H1 (cell line): ENCODE measurements around the gene TSPAN17. TPM values are rescaled to one million over a fixed set of nuclear protein-coding genes. Genes with fewer than 3 reads are reported as not detected.
A peak's percentile ranks its signal among the peaks of the same experiment; 100 is the strongest.

ENCODE experiments used
- CTCF ChIA-PET: fragments of 300-600 bp; sonication (Branson Sonifier 250); formaldehyde crosslinking; loops from one replicate; lab custom pipeline; 2021; ENCODE audit not compliant: partially characterized antibody; lab: Charles Lee
- POLR2A ChIA-PET: fragments of 300-600 bp; sonication (Branson Sonifier 250); formaldehyde crosslinking; loops from one replicate; lab custom pipeline; 2021; ENCODE audit warnings: inconsistent platforms; ENCODE audit not compliant: partially characterized antibody; lab: Charles Lee
- DNase-seq, 2 experiments: peaks; one replicate each; pipeline versions ENCODE4 v3.0.0 to v3.0.0-alpha.2; 2010 to 2022; ENCODE audit warnings: low spot score in 2 of 2, low read depth in 1 of 2, mixed read lengths in 1 of 2
- FAIRE-seq: peaks from 2 replicates; lab custom pipeline; 2011; peaks lifted over from hg19 to GRCh38; lab: Jason Lieb, UNC
- H2AFZ ChIP-seq: 2 replicates; pipeline ENCODE4 v1.8.1; 2012; ENCODE audit warnings: low read length, inconsistent platforms
- H2AK5ac ChIP-seq: 2 replicates; pipeline ENCODE4 v1.6.1; 2013; ENCODE audit warnings: low read depth, low read length
- H2BK120ac ChIP-seq: replicated peaks from 2 replicates; pipeline ENCODE3; 2013; ENCODE audit warnings: low read depth, low read length, inconsistent platforms
- H2BK12ac ChIP-seq: 2 replicates; pipeline ENCODE4 v1.6.1; 2013; ENCODE audit warnings: low read depth, low read length
- H2BK15ac ChIP-seq: 2 replicates; pipeline ENCODE4 v1.6.1; 2013; ENCODE audit warnings: low read length
- H2BK20ac ChIP-seq: 2 replicates; pipeline ENCODE4 v1.6.1; 2013; ENCODE audit warnings: low read length
- H2BK5ac ChIP-seq: 2 replicates; pipeline ENCODE4 v1.6.1; 2013; ENCODE audit warnings: low read depth, low read length
- H3K14ac ChIP-seq: 2 replicates; pipeline ENCODE4 v1.6.1; 2013; ENCODE audit warnings: inconsistent platforms; ENCODE audit not compliant: insufficient read length
- H3K18ac ChIP-seq: 2 replicates; pipeline ENCODE4 v1.6.1; 2013; ENCODE audit warnings: low read length; ENCODE audit errors: extremely low read depth
- H3K23ac ChIP-seq: 2 replicates; pipeline ENCODE4 v1.6.1; 2013; ENCODE audit warnings: inconsistent platforms; ENCODE audit not compliant: insufficient read length
- H3K23me2 ChIP-seq: 2 replicates; pipeline ENCODE4 v1.6.1; 2013; ENCODE audit warnings: low read depth, low read length
- H3K27ac ChIP-seq: 2 replicates; pipeline ENCODE4 v1.6.1; 2011; ENCODE audit warnings: low read depth, low read length, inconsistent platforms
- H3K27me3 ChIP-seq, 4 experiments: replicated peaks in 1 of 4; 1 replicate in 1 of 4; 2 replicates in 3 of 4; pipeline versions ENCODE4 v1.6.1 to v1.8.1; 2011 to 2013; ENCODE audit warnings: low read length in 3 of 4, mild to moderate bottlenecking in 3 of 4, inconsistent platforms in 2 of 4, mixed read lengths in 2 of 4, moderate library complexity in 1 of 4; ENCODE audit not compliant: control insufficient read depth in 3 of 4, insufficient read depth in 3 of 4; ENCODE audit errors: extremely low read depth in 1 of 4
- H3K36me3 ChIP-seq, 4 experiments: 2 replicates each; pipeline versions ENCODE4 v1.6.1 to v1.8.1; 2011 to 2013; ENCODE audit warnings: mild to moderate bottlenecking in 4 of 4, low read length in 3 of 4, moderate library complexity in 2 of 4, control low read depth in 1 of 4, inconsistent platforms in 1 of 4; ENCODE audit not compliant: insufficient read depth in 4 of 4, control insufficient read depth in 2 of 4
- H3K4ac ChIP-seq: replicated peaks from 2 replicates; pipeline ENCODE3; 2013; ENCODE audit warnings: low read length, low read depth, mixed read lengths, inconsistent platforms; ENCODE audit not compliant: insufficient read length
- H3K4me1 ChIP-seq, 4 experiments: replicated peaks in 1 of 4; 1 replicate in 1 of 4; 2 replicates in 3 of 4; pipeline versions ENCODE4 v1.6.1 to v1.8.1; 2011 to 2013; ENCODE audit warnings: low read length in 3 of 4, inconsistent platforms in 2 of 4, mixed read lengths in 1 of 4; ENCODE audit not compliant: insufficient read depth in 4 of 4, control insufficient read depth in 3 of 4
- H3K4me2 ChIP-seq, 2 experiments: 2 replicates each; pipeline versions ENCODE4 v1.6.1 to v1.8.1; 2011 to 2013; ENCODE audit warnings: low read depth in 2 of 2, low read length in 2 of 2, control low read depth in 1 of 2, inconsistent platforms in 1 of 2, mild to moderate bottlenecking in 1 of 2; ENCODE audit not compliant: insufficient read depth in 1 of 2
- H3K4me3 ChIP-seq, 4 experiments: fragments of 200-600, 300-600 bp in 1 of 4; sonication (generic), shearing (Covaris generic), sonication (Bioruptor Twin) in 1 of 4; 2 replicates each; pipeline versions ENCODE4 v1.5.1 to v1.8.1; 2011 to 2016; ENCODE audit warnings: low read length in 4 of 4, low read depth in 3 of 4, control low read depth in 2 of 4, inconsistent platforms in 2 of 4, mild to moderate bottlenecking in 2 of 4, mixed read lengths in 1 of 4, moderate library complexity in 1 of 4; ENCODE audit not compliant: insufficient read depth in 2 of 4; ENCODE audit errors: extremely low read depth in 1 of 4
- H3K56ac ChIP-seq: replicated peaks from 2 replicates; pipeline ENCODE3; 2013; ENCODE audit warnings: low read depth, mild to moderate bottlenecking, mixed read lengths, low read length, inconsistent platforms; ENCODE audit not compliant: insufficient read length
- H3K79me1 ChIP-seq: 2 replicates; pipeline ENCODE4 v1.6.1; 2013; ENCODE audit warnings: low read depth, low read length, control low read depth
- H3K79me2 ChIP-seq, 2 experiments: 2 replicates each; pipeline versions ENCODE4 v1.6.1 to v1.8.1; 2012 to 2013; ENCODE audit warnings: low read length in 2 of 2, mild to moderate bottlenecking in 2 of 2, inconsistent platforms in 1 of 2; ENCODE audit not compliant: insufficient read depth in 2 of 2, control insufficient read depth in 1 of 2
- H3K9ac ChIP-seq, 4 experiments: replicated peaks in 1 of 4; 1 replicate in 1 of 4; 2 replicates in 3 of 4; pipeline versions ENCODE4 v1.6.1 to v1.8.1; 2011 to 2013; ENCODE audit warnings: low read depth in 3 of 4, low read length in 3 of 4, control low read depth in 2 of 4, mild to moderate bottlenecking in 2 of 4, moderate library complexity in 2 of 4, inconsistent platforms in 1 of 4; ENCODE audit errors: extremely low read depth in 1 of 4
- H3K9me3 ChIP-seq, 2 experiments: 2 replicates each; pipeline versions ENCODE4 v1.6.1 to v1.8.1; 2012 to 2013; ENCODE audit warnings: mild to moderate bottlenecking in 2 of 2, moderate library complexity in 2 of 2, control low read depth in 1 of 2, inconsistent platforms in 1 of 2, low read depth in 1 of 2, low read length in 1 of 2, mixed read lengths in 1 of 2; ENCODE audit not compliant: insufficient read depth in 2 of 2
- H4K20me1 ChIP-seq, 2 experiments: replicated peaks in 1 of 2; 2 replicates each; pipeline versions ENCODE3 to v1.8.1; 2011 to 2013; ENCODE audit warnings: inconsistent platforms in 2 of 2, low read length in 2 of 2, mild to moderate bottlenecking in 1 of 2; ENCODE audit not compliant: insufficient read depth in 2 of 2, control insufficient read depth in 1 of 2
- H4K5ac ChIP-seq: 2 replicates; pipeline ENCODE4 v1.6.1; 2013; ENCODE audit warnings: low read length, low read depth, mixed read lengths, inconsistent platforms; ENCODE audit not compliant: insufficient read length
- H4K8ac ChIP-seq: 2 replicates; pipeline ENCODE4 v1.8.0; 2013; ENCODE audit warnings: mild to moderate bottlenecking, moderate library complexity, low read length, inconsistent platforms; ENCODE audit not compliant: insufficient read depth; ENCODE audit errors: extremely low read depth
- H4K91ac ChIP-seq: replicated peaks from 2 replicates; pipeline ENCODE3; 2013; ENCODE audit warnings: low read length, mixed read lengths, inconsistent platforms; ENCODE audit not compliant: insufficient read length
- CTCF ChIP-seq, 3 experiments: IDR thresholded peaks; 1 replicate in 2 of 3; 2 replicates in 1 of 3; pipeline versions ENCODE4 v1.5.1 to v1.6.1; 2011; ENCODE audit warnings: low read length in 3 of 3, mild to moderate bottlenecking in 3 of 3, inconsistent platforms in 2 of 3, low read depth in 1 of 3, moderate library complexity in 1 of 3; ENCODE audit not compliant: insufficient read depth in 1 of 3; ENCODE audit errors: control extremely low read depth in 1 of 3
- MAX ChIP-seq: IDR thresholded peaks from 2 replicates; pipeline ENCODE4 v1.6.1; 2012; ENCODE audit warnings: inconsistent platforms
- WGBS, 2 experiments: shearing (Covaris generic) in 1 of 2; methylation state at CpG; one replicate each; pipeline versions ENCODE4 v1.1.6 to v1.1.7; 2013 to 2015; ENCODE audit warnings: low lambda C conversion rate in 2 of 2, mixed read lengths in 2 of 2, inconsistent platforms in 1 of 2, low coverage in 1 of 2, missing lambda C conversion rate in 1 of 2; ENCODE audit not compliant: insufficient replicate concordance in 2 of 2, insufficient coverage in 1 of 2, insufficient read length in 1 of 2; ENCODE audit errors: extremely low coverage in 1 of 2, missing lambda C conversion rate in 1 of 2; 5-methylcytosine and 5-hydroxymethylcytosine counted together
- polyA plus RNA-seq, 7 experiments: library from polyadenylated mRNA; depleted of rRNA in 3 of 7; stranded (reverse) in 5 of 7; unstranded in 2 of 7; fragments of >200 nt in 5 of 7; fragments of 200-250 nt in 2 of 7; gene quantifications; 1 replicate in 5 of 7; 2 replicates in 1 of 7; 4 replicates in 1 of 7; pipeline versions ENCODE4 v1.2.1 to v1.2.3, GENCODE V29; 2011 to 2013; ENCODE audit warnings: missing spikeins in 2 of 7, mixed read lengths in 2 of 7
- total RNA-seq: library from RNA; stranded (reverse); fragmentation: NEBNext Ultra II Directional; extraction: Animal tissue kit (Norgen Biotek cat#: 25700); gene quantifications from 2 replicates; pipeline ENCODE4 v1.2.1, GENCODE V29; 2021

Gene TSPAN17
- total and polyA plus RNA-seq, 2 of the 8 experiments (the other 6 are each of a cell fraction or from before 2014, with no cell fraction given), result 41.5 to 53.7 TPM

GRCh38 chr5:176650354-176650884 is 3.1 kb downstream of the TSPAN17 start:
- DNase-seq (no peak), FAIRE-seq (no peak)
- no peaks in the 10 kb centered on the region for H3K9me3 ChIP-seq
- H3K23ac ChIP-seq, result no peak overlapping the region
- peak overlapping the region; percentile 1; the same call in 1 of the 2 replicates for H2BK5ac ChIP-seq
- peak overlapping the region; percentile 62; the same call in 1 of the 2 replicates for H2BK15ac ChIP-seq
- TF ChIP-seq CTCF (IDR thresholded peaks at IDR 0.05; ENCODE audit: control extremely low read depth in 1 of 3, insufficient read depth in 1 of 3, low read depth in 1 of 3, low read length in 3 of 3) (peak in 1 of 3 experiments; percentile 9; a peak in 1 of 4 replicates), MAX (no peak)
- H3K27ac ChIP-seq, result no peak overlapping the region
- H3K4me1 ChIP-seq, result peaks cover 0 to 28% (median 15%) of the 10 kb centered on the region in 4 experiments; a peak in 6 of 7 replicates
- no peak overlapping the region for H2BK120ac ChIP-seq
- H2AFZ ChIP-seq, result no peak overlapping the region
- H3K23me2 ChIP-seq, result peaks cover 7% of the 10 kb centered on the region; the same call in 1 of the 2 replicates
- CTCF ChIA-PET, result interaction anchor here (0.7 to 35.1 kb wide), 10 partner anchors 8 to 219 kb away, joined by 3 to 859 read pairs (median 4); partner anchors contain the start of genes EIF4E1B and SNCB
- H3K18ac ChIP-seq, result no peak overlapping the region
- H2BK20ac ChIP-seq, result 0 out of 2 replicates have a peak overlapping the region, but pooled peaks have one; percentile 15
- H4K8ac ChIP-seq, result no peak overlapping the region
- H3K4me3 ChIP-seq, result no peak overlapping the region
- peaks cover 3 to 10% of the 10 kb centered on the region in 2 experiments for H4K20me1 ChIP-seq
- no peak overlapping the region for H2BK12ac ChIP-seq
- peaks cover 16% of the 10 kb centered on the region for H3K79me1 ChIP-seq
- H3K4me2 ChIP-seq, result peak overlapping the region; percentile 25 to 46; a peak in 2 of 4 replicates
- H4K5ac ChIP-seq, result no peak overlapping the region
- POLR2A ChIA-PET, result interaction anchor here (1.9 kb wide), 1 partner anchor 9 kb away, joined by 4 read pairs; no protein-coding TSS in a partner anchor
- H3K14ac ChIP-seq, result no peak overlapping the region
- H2AK5ac ChIP-seq, result no peak overlapping the region
- no peaks in the 10 kb centered on the region; a peak in 1 of 7 replicates for H3K27me3 ChIP-seq
- H3K79me2 ChIP-seq, result peaks cover 0 to 22% of the 10 kb centered on the region in 2 experiments; a peak in 1 of 4 replicates
- 72% methylated on average over 6 of the region's 8 CpGs; no CpG with 5 or more reads in 1 of the 2 experiments for WGBS, 2 experiments
- H3K9ac ChIP-seq, result no peak overlapping the region
- no peak overlapping the region for H4K91ac ChIP-seq
- no peak overlapping the region for H3K56ac ChIP-seq
- H3K36me3 ChIP-seq, result peaks cover 0 to 6% (median 2%) of the 10 kb centered on the region in 4 experiments; a peak in 3 of 8 replicates
- H3K4ac ChIP-seq, result no peak overlapping the region
